Upper lobe of left lung (tissue), 6 donors: ENCODE data around the gene ING3. TPM values are rescaled to one million over a fixed set of nuclear protein-coding genes. Genes with fewer than 3 reads are reported as not detected.

Source experiments
- ATAC-seq, 2 donors: fragments of 200-7000 bp; cut with Tn5 transposase; one replicate each; pipeline ENCODE4 v1.9.1; 2022; ENCODE audit warnings: mild to moderate bottlenecking in 2 of 2, moderate library complexity in 2 of 2; ENCODE audit not compliant: low FRiP score in 2 of 2
- DNase-seq, 2 donors: peaks; one replicate each; pipeline ENCODE4 v3.0.0-alpha.2; 2019 to 2020
- H3K27ac ChIP-seq, 4 donors: fragments of 200-600 bp; sonication (generic); one replicate each; pipeline ENCODE4 v1.5.1; 2016 to 2019
- H3K27me3 ChIP-seq, 4 donors: fragments of 200-600 bp; sonication (generic); one replicate each; pipeline ENCODE4 v1.5.1; 2017 to 2019
- H3K36me3 ChIP-seq, 4 donors: fragments of 200-600 bp; sonication (generic); one replicate each; pipeline ENCODE4 v1.5.1; 2016 to 2019
- H3K4me1 ChIP-seq, 4 donors: fragments of 200-600 bp; sonication (generic); one replicate each; pipeline ENCODE4 v1.5.1; 2018 to 2019
- H3K4me3 ChIP-seq, 4 donors: fragments of 200-600 bp; sonication (generic); one replicate each; pipeline ENCODE4 v1.5.1; 2017 to 2019; ENCODE audit warnings: mild to moderate bottlenecking in 2 of 4, moderate library complexity in 1 of 4
- H3K9me3 ChIP-seq, 4 donors: fragments of 200-600 bp; sonication (generic); one replicate each; pipeline ENCODE4 v1.5.1; 2018 to 2019
- EP300 ChIP-seq, 4 donors: sonication (generic); formaldehyde crosslinking; IDR thresholded peaks; one replicate each; pipeline ENCODE4 v1.5.1; 2017; ENCODE audit warnings: antibody characterized with exemption in 4 of 4, control low read depth in 2 of 4
- POLR2A ChIP-seq, 4 donors: fragments of 450-650 bp; IDR thresholded peaks; one replicate each; pipeline ENCODE4 v1.5.1; 2016 to 2017; ENCODE audit warnings: antibody characterized with exemption in 4 of 4, mild to moderate bottlenecking in 2 of 4
- POLR2AphosphoS5 ChIP-seq, 2 donors: sonication (generic); formaldehyde crosslinking; IDR thresholded peaks; one replicate each; pipeline ENCODE4 v1.5.1; 2017; ENCODE audit warnings: antibody characterized with exemption in 2 of 2
- WGBS, 2 donors: methylation state at CpG; one replicate each; pipeline ENCODE4 v1.1.5; 2017 to 2018; 5-methylcytosine and 5-hydroxymethylcytosine counted together
- total RNA-seq, 6 donors: library from RNA; depleted of rRNA in 4 of 6; stranded (reverse); fragments of >200 nt in 4 of 6; gene quantifications; one replicate each; pipeline versions ENCODE4 v1.1.0 to v1.2.1, GENCODE V29; 2016 to 2021
- TF ChIP-seq, protein P1 (sequence below), 6 experiments: fragments of 450-650 bp in 4 of 6; fragments of 200-600 bp in 2 of 6; sonication (generic) in 2 of 6; IDR thresholded peaks; one replicate each; pipeline ENCODE4 v1.5.1; 2016 to 2019; ENCODE audit warnings: antibody characterized with exemption in 6 of 6
- donor health status: DM: no; HTN: no; CAD: no; lungs with moderate emphysema.
- donor health status: DM: no; HTN: yes; CAD: no; lungs with severe emphysema.

The ING3 gene
- total RNA-seq, 6 donors from 2014 or later, result 6.3 to 28.8 (median 15.3) TPM

DNA sequence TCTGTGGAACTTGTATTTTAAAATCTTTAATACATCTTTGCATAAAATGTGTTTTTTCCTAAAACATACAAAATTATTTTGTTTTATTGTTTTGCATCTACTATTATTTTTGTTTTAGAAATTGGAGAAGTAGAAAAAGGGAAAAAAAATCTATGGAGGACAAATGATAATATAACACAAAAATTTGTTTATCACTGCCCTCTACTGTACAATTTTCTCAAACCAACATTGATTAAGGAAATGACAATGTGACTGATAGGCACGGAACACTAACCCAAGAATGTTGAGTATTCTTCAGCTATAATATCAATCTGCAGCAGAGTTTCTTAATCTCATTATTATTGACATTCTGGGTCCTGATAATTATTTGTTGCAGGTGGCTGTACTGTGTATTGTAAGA, 9.5 kb upstream of the ING3 start:
- Histone ChIP-seq H3K4me1 (peaks cover 0 to 8% (median 1%) of the 10 kb centered on the region in 4 donors), H3K27me3 (no peaks in the 10 kb centered on the region), H3K27ac (no peak overlapping the region), H3K4me3 (no peak overlapping the region), H3K36me3 (no peaks in the 10 kb centered on the region), H3K9me3 (no peaks in the 10 kb centered on the region)
- TF ChIP-seq POLR2A (IDR thresholded peaks at IDR 0.05), result no peak
- TF ChIP-seq, protein P1, sequence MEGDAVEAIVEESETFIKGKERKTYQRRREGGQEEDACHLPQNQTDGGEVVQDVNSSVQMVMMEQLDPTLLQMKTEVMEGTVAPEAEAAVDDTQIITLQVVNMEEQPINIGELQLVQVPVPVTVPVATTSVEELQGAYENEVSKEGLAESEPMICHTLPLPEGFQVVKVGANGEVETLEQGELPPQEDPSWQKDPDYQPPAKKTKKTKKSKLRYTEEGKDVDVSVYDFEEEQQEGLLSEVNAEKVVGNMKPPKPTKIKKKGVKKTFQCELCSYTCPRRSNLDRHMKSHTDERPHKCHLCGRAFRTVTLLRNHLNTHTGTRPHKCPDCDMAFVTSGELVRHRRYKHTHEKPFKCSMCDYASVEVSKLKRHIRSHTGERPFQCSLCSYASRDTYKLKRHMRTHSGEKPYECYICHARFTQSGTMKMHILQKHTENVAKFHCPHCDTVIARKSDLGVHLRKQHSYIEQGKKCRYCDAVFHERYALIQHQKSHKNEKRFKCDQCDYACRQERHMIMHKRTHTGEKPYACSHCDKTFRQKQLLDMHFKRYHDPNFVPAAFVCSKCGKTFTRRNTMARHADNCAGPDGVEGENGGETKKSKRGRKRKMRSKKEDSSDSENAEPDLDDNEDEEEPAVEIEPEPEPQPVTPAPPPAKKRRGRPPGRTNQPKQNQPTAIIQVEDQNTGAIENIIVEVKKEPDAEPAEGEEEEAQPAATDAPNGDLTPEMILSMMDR (IDR thresholded peaks at IDR 0.05), result peak in 4 of 6 experiments; percentile 7 to 32 (median 21)
- ATAC-seq (peak in 1 of 2 donors; percentile 59), DNase-seq (no peak)
- 7 to 10% methylated on average over 1 of the region's 1 CpG for WGBS, 2 donors

DNA sequence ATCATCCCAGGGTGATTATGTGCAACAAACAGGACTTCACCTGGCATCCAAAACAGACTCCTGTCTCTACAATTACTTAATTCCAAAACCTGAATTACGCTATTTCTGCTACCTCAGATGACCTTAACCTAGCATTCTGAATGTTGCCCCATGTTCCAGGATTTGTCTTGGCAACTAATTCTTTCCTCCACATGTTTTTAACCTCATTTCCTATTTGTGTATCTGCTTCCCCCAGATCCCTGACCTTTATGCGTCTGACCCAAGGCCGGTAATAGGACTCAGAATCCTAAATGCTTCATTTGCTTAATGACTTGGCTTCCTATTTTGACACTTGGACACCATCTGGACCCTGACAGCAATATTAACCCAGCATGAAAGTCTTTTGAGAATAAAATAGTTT, 8.7 kb upstream of the ING3 start:
- TF ChIP-seq, protein P1 (IDR thresholded peaks at IDR 0.05), result no peak
- TF ChIP-seq POLR2A (IDR thresholded peaks at IDR 0.05), result no peak
- TF ChIP-seq POLR2AphosphoS5 (IDR thresholded peaks at IDR 0.05), result peak in 1 of 2 donors; percentile 32
- peak in 2 of 4 donors; percentile 32 to 40 for TF ChIP-seq EP300 (IDR thresholded peaks at IDR 0.05)
- DNase-seq (no peak), ATAC-seq (no peak)
- Histone ChIP-seq H3K27me3 (no peaks in the 10 kb centered on the region), H3K27ac (no peak overlapping the region), H3K9me3 (no peaks in the 10 kb centered on the region), H3K4me1 (peaks cover 0 to 8% (median 1%) of the 10 kb centered on the region in 4 donors), H3K4me3 (no peak overlapping the region), H3K36me3 (no peaks in the 10 kb centered on the region)
- 22 to 39% methylated on average over 3 of the region's 3 CpGs for WGBS, 2 donors

DNA sequence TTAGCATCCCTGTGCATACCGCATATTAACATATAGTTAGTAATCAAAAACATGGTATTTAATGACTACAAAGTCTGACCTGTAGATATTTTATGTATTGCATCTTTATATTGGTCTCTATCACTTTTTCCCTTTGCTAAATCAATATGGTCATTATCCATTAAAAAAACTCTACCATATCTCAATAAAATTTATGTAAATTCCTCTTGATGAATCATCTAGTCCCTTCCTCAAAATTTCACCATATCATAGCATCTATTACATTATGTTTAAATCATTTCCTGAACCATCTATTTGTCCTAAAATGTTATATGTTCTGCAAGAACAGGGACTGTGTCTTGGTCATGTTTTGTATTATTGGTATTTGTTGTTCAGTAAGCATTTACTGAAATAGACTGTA, 7.7 kb upstream of the ING3 start:
- 91 to 100% methylated on average over 1 of the region's 1 CpG for WGBS, 2 donors
- H3K27ac ChIP-seq, result no peak overlapping the region
- DNase-seq (no peak), ATAC-seq (no peak)
- no peak overlapping the region for H3K4me3 ChIP-seq
- TF ChIP-seq, protein P1 (IDR thresholded peaks at IDR 0.05), result no peak
- no peak for TF ChIP-seq POLR2A (IDR thresholded peaks at IDR 0.05)
- TF ChIP-seq EP300 (IDR thresholded peaks at IDR 0.05), result no peak
- TF ChIP-seq POLR2AphosphoS5 (IDR thresholded peaks at IDR 0.05), result no peak
- H3K27me3 ChIP-seq, result no peaks in the 10 kb centered on the region
- H3K4me1 ChIP-seq, result peaks cover 0 to 8% (median 1%) of the 10 kb centered on the region in 4 donors
- H3K36me3 ChIP-seq, result no peaks in the 10 kb centered on the region
- no peaks in the 10 kb centered on the region for H3K9me3 ChIP-seq

DNA sequence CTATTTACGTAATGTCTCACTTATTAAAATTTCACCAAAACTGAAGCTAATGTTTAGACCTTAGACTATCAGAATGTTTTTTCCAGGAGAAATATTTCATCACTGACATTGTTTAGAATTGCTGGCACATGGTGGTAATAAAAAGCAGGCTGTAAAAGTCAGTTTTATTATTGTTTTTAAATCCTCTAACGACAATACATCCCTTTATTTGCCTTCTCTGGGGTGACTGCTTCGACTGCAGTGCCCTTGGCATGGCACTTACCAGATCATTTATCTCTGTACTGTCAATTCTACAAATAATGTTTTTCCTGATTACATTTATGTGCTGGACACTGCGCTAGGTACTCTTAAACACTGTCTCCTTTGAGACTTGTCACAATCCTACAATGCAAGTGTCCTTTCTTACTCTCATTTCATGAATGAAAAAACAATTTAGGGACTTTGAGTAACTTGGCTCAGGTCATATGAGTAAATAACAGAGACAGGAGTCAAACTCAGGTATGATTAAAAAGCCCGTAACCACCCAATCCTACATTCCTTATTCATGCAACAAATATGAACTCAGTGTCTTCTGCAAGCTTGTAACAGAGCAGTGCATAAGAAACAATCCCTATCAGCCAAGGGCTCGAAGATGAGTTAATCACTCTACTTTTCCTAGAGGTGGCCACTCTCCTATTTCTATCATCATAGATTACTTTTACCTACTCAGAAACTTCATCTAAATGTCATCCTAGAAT, 5.6 kb upstream of the ING3 start:
- DNase-seq (no peak), ATAC-seq (no peak)
- Histone ChIP-seq H3K4me3 (no peak overlapping the region), H3K9me3 (no peaks in the 10 kb centered on the region), H3K27me3 (no peaks in the 10 kb centered on the region), H3K4me1 (peaks cover 0 to 12% (median 2%) of the 10 kb centered on the region in 4 donors), H3K27ac (no peak overlapping the region), H3K36me3 (no peaks in the 10 kb centered on the region)
- 60% methylated on average over 6 of the region's 6 CpGs for WGBS, 2 donors
- TF ChIP-seq POLR2AphosphoS5 (IDR thresholded peaks at IDR 0.05), result no peak
- no peak for TF ChIP-seq EP300 (IDR thresholded peaks at IDR 0.05)
- TF ChIP-seq, protein P1 (IDR thresholded peaks at IDR 0.05), result no peak
- no peak for TF ChIP-seq POLR2A (IDR thresholded peaks at IDR 0.05)

DNA sequence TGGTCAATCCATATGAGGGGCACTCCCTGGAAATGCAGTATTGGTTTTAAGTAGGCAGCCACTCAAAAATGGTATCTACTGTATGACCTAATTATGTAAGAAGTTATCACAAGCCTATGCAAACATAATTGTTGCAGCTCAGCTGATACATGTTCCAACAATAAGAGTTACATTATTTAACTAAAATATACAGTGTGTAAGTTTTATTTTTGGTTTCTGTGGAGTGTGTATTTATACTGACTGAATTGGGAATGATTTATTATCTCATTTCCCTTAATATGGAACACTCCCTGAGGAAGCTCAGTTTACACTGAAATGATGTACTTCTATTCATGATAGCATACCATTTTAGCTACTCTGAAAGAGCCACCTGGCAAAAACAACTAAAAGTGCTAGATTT, 2.6 kb upstream of the ING3 start:
- DNase-seq (no peak), ATAC-seq (no peak)

More for the DNA sequence above, 2.6 kb upstream of the ING3 start:
- H3K4me1 ChIP-seq, result peaks cover 9 to 19% (median 17%) of the 10 kb centered on the region in 4 donors
- no peak for TF ChIP-seq POLR2AphosphoS5 (IDR thresholded peaks at IDR 0.05)
- H3K27me3 ChIP-seq, result no peaks in the 10 kb centered on the region
- no peak overlapping the region for H3K4me3 ChIP-seq
- H3K9me3 ChIP-seq, result no peaks in the 10 kb centered on the region
- no peak overlapping the region for H3K27ac ChIP-seq
- H3K36me3 ChIP-seq, result no peaks in the 10 kb centered on the region
